ENCODE data around the gene CDH13.

DNA sequence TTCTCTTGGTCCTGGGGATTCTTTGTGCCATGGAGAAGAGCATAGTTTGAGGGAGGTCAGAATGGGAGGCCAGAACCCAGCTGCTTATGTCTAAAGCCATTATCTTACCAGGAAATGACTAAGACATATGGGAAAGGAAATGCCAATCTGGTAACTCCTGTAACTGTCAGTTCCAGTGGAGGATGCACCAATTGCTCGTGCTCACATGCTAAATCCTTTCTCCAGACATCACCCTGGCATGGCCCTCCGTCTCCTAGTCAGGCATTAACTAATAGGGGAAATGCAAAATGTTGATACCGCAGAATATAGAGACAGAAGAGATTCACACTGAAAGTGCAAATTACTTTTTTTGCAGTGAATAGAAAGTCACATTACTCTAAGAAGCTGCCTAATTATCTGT is 925.5 kb downstream of the CDH13 start:
- TF ChIP-seq, protein P1, sequence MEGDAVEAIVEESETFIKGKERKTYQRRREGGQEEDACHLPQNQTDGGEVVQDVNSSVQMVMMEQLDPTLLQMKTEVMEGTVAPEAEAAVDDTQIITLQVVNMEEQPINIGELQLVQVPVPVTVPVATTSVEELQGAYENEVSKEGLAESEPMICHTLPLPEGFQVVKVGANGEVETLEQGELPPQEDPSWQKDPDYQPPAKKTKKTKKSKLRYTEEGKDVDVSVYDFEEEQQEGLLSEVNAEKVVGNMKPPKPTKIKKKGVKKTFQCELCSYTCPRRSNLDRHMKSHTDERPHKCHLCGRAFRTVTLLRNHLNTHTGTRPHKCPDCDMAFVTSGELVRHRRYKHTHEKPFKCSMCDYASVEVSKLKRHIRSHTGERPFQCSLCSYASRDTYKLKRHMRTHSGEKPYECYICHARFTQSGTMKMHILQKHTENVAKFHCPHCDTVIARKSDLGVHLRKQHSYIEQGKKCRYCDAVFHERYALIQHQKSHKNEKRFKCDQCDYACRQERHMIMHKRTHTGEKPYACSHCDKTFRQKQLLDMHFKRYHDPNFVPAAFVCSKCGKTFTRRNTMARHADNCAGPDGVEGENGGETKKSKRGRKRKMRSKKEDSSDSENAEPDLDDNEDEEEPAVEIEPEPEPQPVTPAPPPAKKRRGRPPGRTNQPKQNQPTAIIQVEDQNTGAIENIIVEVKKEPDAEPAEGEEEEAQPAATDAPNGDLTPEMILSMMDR (conservative IDR thresholded peaks at IDR 0.05 in 1 of 2, IDR thresholded peaks at IDR 0.05 in 1 of 2; ENCODE audit: low read depth in 1 of 2, low read length in 2 of 2), result no peak
- TF ChIP-seq EZH2 (IDR thresholded peaks at IDR 0.05; ENCODE audit: low read length, missing control alignments), result no peak

All from fibroblast of lung (primary cell).